Endothelial cell (in vitro differentiated cells): ENCODE data around the gene ADRM1. TPM values are rescaled to one million over a fixed set of nuclear protein-coding genes. Genes with fewer than 3 reads are reported as not detected.

Source experiments
- DNase-seq: peaks from one replicate; pipeline ENCODE4 v3.0.0; 2021; ENCODE audit warnings: low spot score
- H3K27ac Mint-ChIP-seq: one replicate; pipeline ENCODE4 v1.8.0; 2021; ENCODE audit warnings: mixed read lengths, inconsistent platforms; ENCODE audit not compliant: unreplicated experiment
- H3K27me3 Mint-ChIP-seq: one replicate; pipeline ENCODE4 v1.8.0; 2021; ENCODE audit warnings: mild to moderate bottlenecking, moderate library complexity, mixed read lengths, inconsistent platforms; ENCODE audit not compliant: unreplicated experiment
- H3K36me3 Mint-ChIP-seq: one replicate; pipeline ENCODE4 v1.8.0; 2021; ENCODE audit warnings: mild to moderate bottlenecking, low read depth, mixed read lengths, inconsistent platforms; ENCODE audit not compliant: unreplicated experiment
- H3K4me1 Mint-ChIP-seq: one replicate; pipeline ENCODE4 v1.8.0; 2021; ENCODE audit warnings: mild to moderate bottlenecking, mixed read lengths, inconsistent platforms; ENCODE audit not compliant: unreplicated experiment
- H3K4me3 Mint-ChIP-seq: one replicate; pipeline ENCODE4 v1.8.0; 2021; ENCODE audit warnings: mild to moderate bottlenecking, mixed read lengths, inconsistent platforms; ENCODE audit not compliant: unreplicated experiment
- H3K9me3 Mint-ChIP-seq: one replicate; pipeline ENCODE4 v1.8.0; 2021; ENCODE audit warnings: mixed read lengths, inconsistent platforms; ENCODE audit not compliant: unreplicated experiment
- total RNA-seq: library from RNA; stranded (reverse); fragmentation: NEBNext Ultra II Directional; extraction: Animal tissue kit (Norgen Biotek cat#: 25700); gene quantifications from one replicate; pipeline ENCODE4 v1.2.1, GENCODE V29; 2021; ENCODE audit not compliant: unreplicated experiment
- TF ChIP-seq, protein P1 (sequence below): fragments of 200-600 bp; sonication (generic); IDR thresholded peaks from one replicate; pipeline ENCODE4 v1.5.0; 2021; ENCODE audit warnings: antibody characterized with exemption; ENCODE audit not compliant: unreplicated experiment

The ADRM1 gene
- total RNA-seq, 1 donor from 2014 or later = 132 TPM

DNA sequence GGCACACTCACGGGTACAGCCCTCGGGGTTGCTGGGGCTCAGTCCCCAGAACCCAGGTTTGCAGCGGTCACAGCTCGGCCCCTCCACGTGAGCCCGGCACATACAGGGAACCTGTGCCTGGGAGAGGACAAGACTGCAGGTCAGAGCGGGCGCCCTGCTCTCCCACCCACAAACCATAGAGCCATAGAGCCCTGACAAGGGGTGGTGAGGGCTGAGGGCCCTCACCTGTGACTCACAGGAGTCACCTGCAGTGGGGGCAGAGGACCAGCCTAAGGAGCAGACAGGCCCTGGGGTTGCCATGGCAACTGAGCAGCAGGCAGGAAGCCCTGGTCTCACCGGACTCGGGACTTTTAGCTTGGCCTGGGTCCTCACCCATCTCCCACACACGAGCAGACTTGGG lies 33.5 kb downstream of the ADRM1 start:
- H3K36me3 Mint-ChIP-seq = no peaks in the 10 kb centered on the region
- H3K4me1 Mint-ChIP-seq = peaks cover 8% of the 10 kb centered on the region
- H3K27ac Mint-ChIP-seq = no peak overlapping the region
- TF ChIP-seq, protein P1, sequence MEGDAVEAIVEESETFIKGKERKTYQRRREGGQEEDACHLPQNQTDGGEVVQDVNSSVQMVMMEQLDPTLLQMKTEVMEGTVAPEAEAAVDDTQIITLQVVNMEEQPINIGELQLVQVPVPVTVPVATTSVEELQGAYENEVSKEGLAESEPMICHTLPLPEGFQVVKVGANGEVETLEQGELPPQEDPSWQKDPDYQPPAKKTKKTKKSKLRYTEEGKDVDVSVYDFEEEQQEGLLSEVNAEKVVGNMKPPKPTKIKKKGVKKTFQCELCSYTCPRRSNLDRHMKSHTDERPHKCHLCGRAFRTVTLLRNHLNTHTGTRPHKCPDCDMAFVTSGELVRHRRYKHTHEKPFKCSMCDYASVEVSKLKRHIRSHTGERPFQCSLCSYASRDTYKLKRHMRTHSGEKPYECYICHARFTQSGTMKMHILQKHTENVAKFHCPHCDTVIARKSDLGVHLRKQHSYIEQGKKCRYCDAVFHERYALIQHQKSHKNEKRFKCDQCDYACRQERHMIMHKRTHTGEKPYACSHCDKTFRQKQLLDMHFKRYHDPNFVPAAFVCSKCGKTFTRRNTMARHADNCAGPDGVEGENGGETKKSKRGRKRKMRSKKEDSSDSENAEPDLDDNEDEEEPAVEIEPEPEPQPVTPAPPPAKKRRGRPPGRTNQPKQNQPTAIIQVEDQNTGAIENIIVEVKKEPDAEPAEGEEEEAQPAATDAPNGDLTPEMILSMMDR = no peak
- no peak for DNase-seq
- H3K27me3 Mint-ChIP-seq = peaks cover 9% of the 10 kb centered on the region
- H3K4me3 Mint-ChIP-seq = no peak overlapping the region
- H3K9me3 Mint-ChIP-seq = no peaks in the 10 kb centered on the region

DNA sequence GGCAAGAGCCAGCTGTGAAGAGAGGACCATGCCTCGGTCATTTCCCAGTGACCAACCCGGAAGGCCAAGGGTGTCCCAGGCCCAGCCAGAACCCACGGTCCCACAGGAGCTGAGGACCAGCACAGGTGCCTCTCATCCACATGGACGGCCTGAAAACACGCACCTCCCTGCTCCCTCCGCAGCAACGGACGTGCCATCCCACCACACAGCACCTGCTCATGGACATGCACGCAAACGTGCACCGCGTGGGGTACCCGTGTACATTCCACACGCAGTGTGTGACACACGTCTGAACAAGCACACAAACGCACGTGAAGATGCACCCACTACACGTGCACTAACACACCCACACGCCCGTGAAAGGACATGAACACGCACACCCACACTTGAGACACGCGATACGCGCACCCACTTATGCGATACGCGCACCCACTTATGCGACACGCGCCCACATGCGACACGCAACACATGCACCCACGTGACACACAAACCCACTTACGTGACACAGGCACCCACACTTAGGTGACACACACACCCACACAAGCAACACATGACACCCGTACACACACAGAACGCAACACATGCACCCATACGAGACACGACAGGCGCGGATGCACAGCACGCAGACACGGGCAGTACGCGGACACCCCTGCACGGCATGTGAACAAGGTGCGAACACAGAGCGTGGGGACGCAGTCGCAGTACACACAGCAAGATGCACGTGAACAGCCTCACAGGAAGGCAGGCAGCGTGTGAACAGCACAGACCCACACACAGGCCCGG lies 34.2 kb downstream of the ADRM1 start:
- no peak overlapping the region for H3K4me3 Mint-ChIP-seq
- peaks cover 9% of the 10 kb centered on the region for H3K27me3 Mint-ChIP-seq
- no peak overlapping the region for H3K27ac Mint-ChIP-seq
- peaks cover 8% of the 10 kb centered on the region for H3K4me1 Mint-ChIP-seq
- H3K36me3 Mint-ChIP-seq = no peaks in the 10 kb centered on the region
- no peaks in the 10 kb centered on the region for H3K9me3 Mint-ChIP-seq
- DNase-seq = no peak
- TF ChIP-seq, protein P1 = no peak

DNA sequence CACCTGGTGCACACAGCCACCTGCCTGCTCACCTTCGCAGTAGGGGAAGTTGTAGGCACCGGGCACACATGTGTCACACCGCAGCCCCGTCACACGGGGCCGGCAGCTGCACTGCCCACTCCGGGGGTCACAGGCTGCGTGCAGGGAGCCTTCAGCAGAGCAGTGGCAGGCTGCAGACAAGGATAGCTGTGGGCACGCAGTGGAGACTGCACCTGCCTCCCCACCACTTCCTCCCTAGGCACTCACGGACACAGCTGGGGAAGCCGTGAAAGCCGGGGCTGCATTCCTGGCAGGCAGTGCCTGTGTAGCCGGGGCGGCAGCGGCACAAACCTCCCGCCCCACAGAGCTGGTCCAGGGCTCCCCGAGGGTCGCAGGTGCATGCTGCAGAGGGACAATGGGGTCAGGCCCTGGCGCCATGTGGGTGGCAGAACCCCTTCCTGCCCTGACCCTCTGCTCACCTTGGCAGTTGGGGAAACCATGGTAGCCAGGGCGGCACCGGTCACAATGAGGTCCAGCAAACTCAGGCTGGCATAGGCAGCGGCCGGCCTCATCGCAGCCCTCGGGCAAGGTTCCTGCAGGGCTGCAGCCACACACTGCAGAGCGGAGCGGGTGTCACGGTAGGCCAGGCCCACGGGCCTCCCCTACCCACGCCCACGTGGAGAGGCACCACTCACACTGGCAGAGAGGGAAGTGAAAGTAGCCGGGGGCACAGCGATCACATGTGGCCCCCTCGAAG lies 34.9 kb downstream of the ADRM1 start:
- no peak overlapping the region for H3K27ac Mint-ChIP-seq
- H3K4me1 Mint-ChIP-seq = peaks cover 8% of the 10 kb centered on the region
- H3K36me3 Mint-ChIP-seq = no peaks in the 10 kb centered on the region
- DNase-seq = no peak
- TF ChIP-seq, protein P1 = no peak
- H3K9me3 Mint-ChIP-seq = no peaks in the 10 kb centered on the region
- H3K27me3 Mint-ChIP-seq = peaks cover 9% of the 10 kb centered on the region
- H3K4me3 Mint-ChIP-seq = no peak overlapping the region

DNA sequence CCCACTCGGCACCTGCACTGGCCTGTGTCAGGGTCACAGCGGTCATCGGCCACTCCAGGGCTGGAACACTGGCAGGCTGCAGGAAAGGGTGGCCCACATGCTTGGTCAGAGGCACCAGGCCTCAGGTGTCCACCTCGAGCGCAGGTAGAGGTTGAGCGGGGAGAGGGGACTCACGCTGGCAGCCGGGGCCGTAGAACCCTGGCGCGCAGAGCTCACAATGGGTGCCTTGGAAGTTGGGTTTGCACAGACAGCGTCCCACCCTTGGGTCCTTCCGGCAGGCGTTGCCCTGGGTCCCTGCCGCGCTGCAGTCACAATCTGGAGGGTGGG lies 35.5 kb downstream of the ADRM1 start:
- H3K36me3 Mint-ChIP-seq = no peaks in the 10 kb centered on the region
- DNase-seq = no peak
- no peak overlapping the region for H3K27ac Mint-ChIP-seq
- peaks cover 8% of the 10 kb centered on the region for H3K4me1 Mint-ChIP-seq
- no peaks in the 10 kb centered on the region for H3K9me3 Mint-ChIP-seq
- peaks cover 9% of the 10 kb centered on the region for H3K27me3 Mint-ChIP-seq
- no peak overlapping the region for H3K4me3 Mint-ChIP-seq
- TF ChIP-seq, protein P1 = no peak

DNA sequence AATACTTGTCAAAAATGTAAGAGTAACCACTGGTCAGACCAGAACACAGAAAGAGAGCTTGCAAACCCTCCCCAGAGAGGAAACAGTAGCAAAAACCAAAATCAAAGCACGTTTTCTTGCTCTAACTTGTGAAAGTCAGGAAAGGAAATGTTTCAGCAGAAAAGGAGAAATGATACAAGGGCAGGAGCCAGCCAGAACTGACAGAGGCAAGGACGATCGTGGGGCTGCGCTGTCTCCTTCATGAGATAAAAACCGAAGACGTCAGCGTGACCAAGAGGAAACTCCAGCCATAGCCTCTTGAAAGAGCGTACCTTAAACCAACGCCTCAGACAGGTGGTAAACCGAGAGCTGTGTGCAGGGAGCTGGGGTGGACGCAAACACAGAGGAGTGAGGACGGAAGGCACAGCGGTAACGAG lies 36.9 kb downstream of the ADRM1 start:
- TF ChIP-seq, protein P1 = no peak
- Mint-ChIP-seq H3K4me1 (peaks cover 8% of the 10 kb centered on the region), H3K9me3 (no peaks in the 10 kb centered on the region), H3K27ac (no peak overlapping the region), H3K36me3 (no peaks in the 10 kb centered on the region), H3K27me3 (peaks cover 9% of the 10 kb centered on the region), H3K4me3 (no peak overlapping the region)
- no peak for DNase-seq
